Motor neuron (in vitro differentiated cells): Measurements from ENCODE around the gene UBAC1. TPM values are rescaled to one million over a fixed set of nuclear protein-coding genes. Genes with fewer than 3 reads are reported as not detected.

Source experiments
- ATAC-seq, 8 experiments: fragments of 200-7000 bp; cut with Tn5 transposase; replicated peaks in 6 of 8; 2 replicates each; pipeline ENCODE4 v1.8.0; 2021; ENCODE audit warnings: mild to moderate bottlenecking in 8 of 8, moderate library complexity in 8 of 8
- H3K27ac ChIP-seq, 2 donors: fragments of 250-450 bp; sonication (Bioruptor Pico); 2 replicates each; pipeline ENCODE4 v1.9.0; 2021; ENCODE audit warnings: antibody characterized with exemption in 2 of 2, mild to moderate bottlenecking in 2 of 2, moderate library complexity in 1 of 2
- H3K4me1 ChIP-seq, 2 donors: fragments of 250-450 bp; sonication (Bioruptor Pico); replicated peaks in 1 of 2; 2 replicates each; pipeline ENCODE4 v1.6.1; 2021; ENCODE audit warnings: antibody characterized with exemption in 2 of 2, mild to moderate bottlenecking in 2 of 2, moderate library complexity in 1 of 2
- H3K4me3 ChIP-seq, 5 donors: fragments of 250-450 bp; sonication (Bioruptor Pico); 2 replicates each; pipeline ENCODE4 v1.9.0; 2021; ENCODE audit warnings: antibody characterized with exemption in 5 of 5, mild to moderate bottlenecking in 5 of 5, moderate library complexity in 4 of 5
- WGBS, 10 experiments: fragments of 450-650 bp; shearing (Covaris generic); methylation state at CpG; one replicate each; pipeline ENCODE4 v1.0.0; 2022; 5-methylcytosine and 5-hydroxymethylcytosine counted together
- in situ Hi-C, 9 experiments: fragments of 400-800 bp; cut with MboI; loops; one replicate each; pipeline ENCODE4 v1.15.0; 2021; ENCODE audit warnings: low sequenced_read_pairs in 9 of 9, low pct_unique_long_range_greater_than_20kb in 2 of 9; ENCODE audit not compliant: unreplicated experiment in 9 of 9
- total RNA-seq, 8 experiments: library from RNA; unstranded; fragments of 300-600 nt; gene quantifications; 2 replicates each; pipeline versions ENCODE4 v1.2.3 to v1.2.4, GENCODE V29; 2022

The UBAC1 gene
- total RNA-seq, 8 experiments from 2014 or later: 23.2 to 41.9 (median 29.5) TPM

- H3K4me1 ChIP-seq: peaks cover 39 to 56% of the 10 kb centered on the region in 2 donors
- no peak overlapping the region for H3K4me3 ChIP-seq
- WGBS, 10 experiments: 15 to 76% (median 67%) methylated on average over 9 to 23 of the region's 26 CpGs; no CpG with 5 or more reads in 1 of the 10 experiments
- in situ Hi-C loops: loop anchor here in 1 of 9 experiments (25.0 kb wide), 1 partner anchor 104 kb away; the partner anchor contains the start of gene NACC2
- ATAC-seq: peak in 6 of 8 experiments; percentile 9 to 48 (median 26)
- H3K27ac ChIP-seq: peak overlapping the region in 1 of 2 donors; percentile 5
Observed at GRCh38 chr9:135983208-135984071, 22.3 kb upstream of the UBAC1 start.

GRCh38 chr9:135982499-135983207, 21.5 kb upstream of the UBAC1 start:
- Histone ChIP-seq H3K4me3 (no peak overlapping the region), H3K4me1 (peaks cover 32 to 48% of the 10 kb centered on the region in 2 donors), H3K27ac (no peak overlapping the region)
- WGBS, 10 experiments: 73 to 89% (median 80%) methylated on average over 6 to 14 of the region's 24 CpGs; no CpG with 5 or more reads in 4 of the 10 experiments
- peak in 1 of 8 experiments; percentile 7 for ATAC-seq
- in situ Hi-C loops: loop anchor here in 1 of 9 experiments (25.0 kb wide), 1 partner anchor 105 kb away; the partner anchor contains the start of gene NACC2

- H3K4me3 ChIP-seq: no peak overlapping the region
- ATAC-seq: peak in 4 of 8 experiments; percentile 4 to 31 (median 14)
- in situ Hi-C loops: loop anchor here in 1 of 9 experiments (25.0 kb wide), 1 partner anchor 106 kb away; the partner anchor contains the start of gene NACC2
- WGBS, 10 experiments: 46 to 100% (median 87%) methylated on average over 1 to 9 of the region's 29 CpGs; no CpG with 5 or more reads in 6 of the 10 experiments
- peaks cover 35 to 47% of the 10 kb centered on the region in 2 donors for H3K4me1 ChIP-seq
- H3K27ac ChIP-seq: no peak overlapping the region
Observed at GRCh38 chr9:135980926-135981630, 19.9 kb upstream of the UBAC1 start.

GRCh38 chr9:135979547-135980166, 18.5 kb upstream of the UBAC1 start:
- ATAC-seq: peak in 1 of 8 experiments; percentile 11
- WGBS, 10 experiments: 50 to 100% (median 57%) methylated on average over 1 to 5 of the region's 19 CpGs; no CpG with 5 or more reads in 7 of the 10 experiments
- Histone ChIP-seq H3K4me1 (peaks cover 37 to 46% of the 10 kb centered on the region in 2 donors), H3K4me3 (no peak overlapping the region), H3K27ac (no peak overlapping the region)
- in situ Hi-C loops: loop anchor here in 1 of 9 experiments (25.0 kb wide), 1 partner anchor 108 kb away; the partner anchor contains the start of gene NACC2

- in situ Hi-C loops: loop anchor here in 1 of 9 experiments (25.0 kb wide), 1 partner anchor 108 kb away; the partner anchor contains the start of gene NACC2
- H3K4me1 ChIP-seq: peaks cover 36 to 39% of the 10 kb centered on the region in 2 donors
- no peak overlapping the region for H3K4me3 ChIP-seq
- peak; percentile 12 to 55 (median 22) for ATAC-seq
- H3K27ac ChIP-seq: no peak overlapping the region
- 20 to 90% methylated on average over 1 to 2 of the region's 20 CpGs; no CpG with 5 or more reads in 8 of the 10 experiments for WGBS, 10 experiments
Observed at GRCh38 chr9:135978642-135979546, 17.7 kb upstream of the UBAC1 start.

- ATAC-seq: peak; percentile 18 to 76 (median 69)
- no peak overlapping the region for H3K4me3 ChIP-seq
- 0 to 100% (median 37%) methylated on average over 1 to 4 of the region's 13 CpGs; no CpG with 5 or more reads in 6 of the 10 experiments for WGBS, 10 experiments
- in situ Hi-C loops: loop anchor here in 1 of 9 experiments (25.0 kb wide), 1 partner anchor 110 kb away; the partner anchor contains the start of gene NACC2
- peaks cover 34% of the 10 kb centered on the region in 2 donors for H3K4me1 ChIP-seq
- peak overlapping the region in 1 of 2 donors; percentile 6 for H3K27ac ChIP-seq
Observed at GRCh38 chr9:135976944-135977343, 15.8 kb upstream of the UBAC1 start.

- Histone ChIP-seq H3K4me3 (no peak overlapping the region), H3K4me1 (peaks cover 38% of the 10 kb centered on the region in 2 donors), H3K27ac (no peak overlapping the region)
- whole genome bisulfite sequencing, 10 experiments: 63 to 88% (median 81%) methylated on average over 3 to 8 of the region's 13 CpGs; no CpG with 5 or more reads in 5 of the 10 experiments
- in situ Hi-C loops: loop anchor here in 1 of 9 experiments (25.0 kb wide), 1 partner anchor 111 kb away; the partner anchor contains the start of gene NACC2
- ATAC-seq: peak in 6 of 8 experiments; percentile 1 to 25 (median 8)
Observed at GRCh38 chr9:135976531-135976930, 15.4 kb upstream of the UBAC1 start.

GRCh38 chr9:135975834-135976233, 14.7 kb upstream of the UBAC1 start:
- 36 to 100% (median 83%) methylated on average over 2 to 7 of the region's 10 CpGs; no CpG with 5 or more reads in 2 of the 10 experiments for WGBS, 10 experiments

GRCh38 chr9:135974220-135974573, 13.0 kb upstream of the UBAC1 start:
- in situ Hi-C loops: loop anchor here in 3 of 9 experiments (25.0 kb wide), 1 partner anchor 138 kb away; the partner anchor contains the start of gene TMEM250 (in 3 of the 3)
- H3K4me1 ChIP-seq: peaks cover 53% of the 10 kb centered on the region in 2 donors
- ATAC-seq: no peak
- WGBS, 10 experiments: 45 to 100% (median 73%) methylated on average over 1 to 6 of the region's 10 CpGs; no CpG with 5 or more reads in 4 of the 10 experiments
- no peak overlapping the region for H3K4me3 ChIP-seq
- H3K27ac ChIP-seq: no peak overlapping the region

More at GRCh38 chr9:135975834-135976233, 14.7 kb upstream of the UBAC1 start:
- no peak for ATAC-seq
- in situ Hi-C loops: loop anchor here in 1 of 9 experiments (25.0 kb wide), 1 partner anchor 111 kb away; the partner anchor contains the start of gene NACC2
- H3K4me1 ChIP-seq: peaks cover 45% of the 10 kb centered on the region in 2 donors
- no peak overlapping the region for H3K27ac ChIP-seq
- H3K4me3 ChIP-seq: no peak overlapping the region

GRCh38 chr9:135973277-135974219, 12.4 kb upstream of the UBAC1 start:
- in situ Hi-C loops: loop anchor here in 3 of 9 experiments (25.0 kb wide), 1 partner anchor 139 kb away; the partner anchor contains the start of gene TMEM250 (in 3 of the 3)
- Histone ChIP-seq H3K4me3 (no peak overlapping the region), H3K4me1 (peaks cover 53% of the 10 kb centered on the region in 2 donors), H3K27ac (no peak overlapping the region)
- peak in 1 of 8 experiments; percentile 8 for ATAC-seq
- 10 to 96% (median 64%) methylated on average over 2 to 16 of the region's 23 CpGs; no CpG with 5 or more reads in 1 of the 10 experiments for WGBS, 10 experiments
